GM18498 (cell line): ENCODE results near the gene MAFG.

Source experiments
- ATAC-seq: cut with Tn5 transposase; IDR thresholded peaks from one replicate; pipeline ENCODE4 v1.9.1; 2021; ENCODE audit warnings: mild to moderate bottlenecking, moderate library complexity; ENCODE audit not compliant: unreplicated experiment

MAFG gene

GRCh38 chr17:81924557-81925532 lies 2.7 kb downstream of the MAFG start:
- ATAC-seq = no peak

- no peak for ATAC-seq
Measured at GRCh38 chr17:81923302-81924260, 4.0 kb downstream of the MAFG start.

GRCh38 chr17:81922566-81923301 lies 4.8 kb downstream of the MAFG start:
- ATAC-seq = no peak

GRCh38 chr17:81921996-81922565 lies 5.5 kb downstream of the MAFG start:
- ATAC-seq = no peak

- no peak for ATAC-seq
Measured at GRCh38 chr17:81921537-81921862, 6.0 kb downstream of the MAFG start.

GRCh38 chr17:81920612-81921536 lies 6.7 kb downstream of the MAFG start:
- no peak for ATAC-seq

GRCh38 chr17:81918832-81919545 lies 8.5 kb downstream of the MAFG start:
- no peak for ATAC-seq

- peak; percentile 15 for ATAC-seq
Measured at GRCh38 chr17:81918333-81918669, 9.2 kb downstream of the MAFG start.

GRCh38 chr17:81917565-81918332 lies 9.8 kb downstream of the MAFG start, which contains the start of gene SIRT7:
Gene SIRT7, minus strand, starts transcription at chr17:81918176. Its CDS starts 45 bp downstream, at chr17:81918131.
- peak; percentile 66 for ATAC-seq

- no peak for ATAC-seq
Measured at GRCh38 chr17:81916234-81917001, 11.1 kb downstream of the MAFG start.

GRCh38 chr17:81915331-81915730 lies 12.2 kb downstream of the MAFG start:
- ATAC-seq = no peak

GRCh38 chr17:81914103-81914850 lies 13.3 kb downstream of the MAFG start:
- no peak for ATAC-seq

- no peak for ATAC-seq
Measured at GRCh38 chr17:81913394-81914102, 14.0 kb downstream of the MAFG start.

GRCh38 chr17:81912441-81913309 lies 14.9 kb downstream of the MAFG start:
- ATAC-seq = no peak

- ATAC-seq = no peak
Measured at GRCh38 chr17:81911969-81912368, 15.6 kb downstream of the MAFG start.
